Stimulated activated CD4-positive, alpha-beta T cell treated with anti-CD3 and anti-CD28 coated beads, TNF-alpha, amount 100 ng/mL, for 4 hours (primary cell): Measurements from ENCODE around the gene ILKAP.

Experiments used
- DNase-seq, 3 experiments: peaks; one replicate each; pipeline ENCODE4 v3.0.0-alpha.2; 2020; ENCODE audit warnings: low read depth in 3 of 3

ILKAP gene

GRCh38 chr2:238237431-238238135, 34.1 kb upstream of the ILKAP start:
- DNase-seq, result no peak

- no peak for DNase-seq
Observed at GRCh38 chr2:238236571-238236970, 33.1 kb upstream of the ILKAP start.

GRCh38 chr2:238235856-238236255, 32.4 kb upstream of the ILKAP start:
- no peak for DNase-seq

- DNase-seq, result no peak
Observed at GRCh38 chr2:238235331-238235732, 31.8 kb upstream of the ILKAP start.

GRCh38 chr2:238233625-238234024, 30.1 kb upstream of the ILKAP start:
- no peak for DNase-seq

GRCh38 chr2:238231809-238232208, 28.3 kb upstream of the ILKAP start:
- no peak for DNase-seq

GRCh38 chr2:238231251-238231793, 27.8 kb upstream of the ILKAP start:
- DNase-seq, result peak; percentile 58 to 73 (median 63)

GRCh38 chr2:238230699-238231098, 27.2 kb upstream of the ILKAP start:
- DNase-seq, result no peak

- no peak for DNase-seq
Observed at GRCh38 chr2:238228700-238229099, 25.2 kb upstream of the ILKAP start.

- no peak for DNase-seq
Observed at GRCh38 chr2:238227587-238228032, 24.1 kb upstream of the ILKAP start.

- DNase-seq, result no peak
Observed at GRCh38 chr2:238226698-238227586, 23.4 kb upstream of the ILKAP start.

GRCh38 chr2:238225911-238226697, 22.6 kb upstream of the ILKAP start:
- no peak for DNase-seq

- DNase-seq, result no peak
Observed at GRCh38 chr2:238225121-238225520, 21.6 kb upstream of the ILKAP start.

GRCh38 chr2:238224356-238225035, 21.0 kb upstream of the ILKAP start:
- no peak for DNase-seq

- no peak for DNase-seq
Observed at GRCh38 chr2:238220892-238221521, 17.5 kb upstream of the ILKAP start.

GRCh38 chr2:238220274-238220891, 16.9 kb upstream of the ILKAP start:
- no peak for DNase-seq

- DNase-seq, result no peak
Observed at GRCh38 chr2:238216651-238217184, 13.2 kb upstream of the ILKAP start.

- DNase-seq, result no peak
Observed at GRCh38 chr2:238207006-238207405, 3.5 kb upstream of the ILKAP start.

GRCh38 chr2:238203973-238204683, 633 bp upstream of the ILKAP start:
- no peak for DNase-seq
